ENCODE measurements around the gene OXCT1.

OXCT1 gene

DNA sequence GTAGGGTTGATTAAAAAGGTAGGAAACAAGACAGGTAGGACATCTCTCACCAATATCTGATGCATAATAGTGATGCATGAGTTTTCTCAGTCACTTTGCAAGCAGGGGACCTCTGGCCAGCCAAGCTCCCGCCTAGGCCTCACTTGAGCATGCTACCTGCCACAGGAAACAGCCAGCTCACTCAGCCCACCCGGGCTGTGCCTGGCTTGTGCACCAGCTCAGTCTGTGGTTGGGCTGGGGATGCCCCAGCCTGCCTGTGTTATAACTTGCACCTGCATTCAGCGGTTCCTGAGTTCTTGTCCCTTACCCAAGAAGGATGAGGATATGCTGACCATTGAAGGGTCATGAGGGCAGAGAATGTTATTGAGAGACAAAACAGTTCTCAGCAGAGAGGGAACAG lies 187.0 kb downstream of the OXCT1 start:
- DNase-seq: no peak
- Histone ChIP-seq H3K27me3 (ENCODE audit: control insufficient read depth in 1 of 2, insufficient read depth in 1 of 2, low read length in 2 of 2) (peaks cover 0 to 4% of the 10 kb centered on the region in 2 experiments), H3K27ac (ENCODE audit: low read length, poor library complexity, severe bottlenecking) (no peak overlapping the region), H2AFZ (ENCODE audit: low read depth, low read length) (no peak overlapping the region), H4K8ac (ENCODE audit: low read length) (no peak overlapping the region), H2AK5ac (ENCODE audit: low read length, severe bottlenecking) (no peak overlapping the region), H2BK12ac (ENCODE audit: low read length in 2 of 2) (no peak overlapping the region), H3K4me3 (ENCODE audit: insufficient read depth in 1 of 2, low read depth in 1 of 2, low read length in 2 of 2) (no peak overlapping the region), H3K4me1 (ENCODE audit: control insufficient read depth, insufficient read depth, low read depth, low read length) (no peaks in the 10 kb centered on the region), H2BK120ac (ENCODE audit: low read depth, low read length) (no peak overlapping the region), H3K23ac (ENCODE audit: low read length in 2 of 2) (no peak overlapping the region), H3K79me1 (replicated peaks; ENCODE audit: low read length, poor library complexity, severe bottlenecking) (no peaks in the 10 kb centered on the region), H3K9ac (ENCODE audit: low read length) (no peak overlapping the region), H3K4me2 (ENCODE audit: low read length, poor library complexity, severe bottlenecking) (no peak overlapping the region), H3K18ac (ENCODE audit: low read depth in 1 of 2, low read length in 2 of 2) (no peak overlapping the region), H3K36me3 (ENCODE audit: control insufficient read depth in 1 of 2, insufficient read depth in 2 of 2, low read depth in 1 of 2, low read length in 2 of 2) (no peaks in the 10 kb centered on the region), H2BK15ac (ENCODE audit: low read depth, poor library complexity, severe bottlenecking) (no peak overlapping the region), H2BK5ac (ENCODE audit: low read depth, low read length, poor library complexity, severe bottlenecking) (no peak overlapping the region), H3K9me3 (ENCODE audit: control insufficient read depth, low read length) (peaks cover 6% of the 10 kb centered on the region), H3K4ac (ENCODE audit: low read depth in 1 of 2, low read length in 2 of 2) (no peak overlapping the region), H4K91ac (ENCODE audit: low read length) (no peak overlapping the region), H3K14ac (ENCODE audit: low read length in 2 of 2) (no peak overlapping the region)
- WGBS: 64% methylated on average over 3 of the region's 3 CpGs

DNA sequence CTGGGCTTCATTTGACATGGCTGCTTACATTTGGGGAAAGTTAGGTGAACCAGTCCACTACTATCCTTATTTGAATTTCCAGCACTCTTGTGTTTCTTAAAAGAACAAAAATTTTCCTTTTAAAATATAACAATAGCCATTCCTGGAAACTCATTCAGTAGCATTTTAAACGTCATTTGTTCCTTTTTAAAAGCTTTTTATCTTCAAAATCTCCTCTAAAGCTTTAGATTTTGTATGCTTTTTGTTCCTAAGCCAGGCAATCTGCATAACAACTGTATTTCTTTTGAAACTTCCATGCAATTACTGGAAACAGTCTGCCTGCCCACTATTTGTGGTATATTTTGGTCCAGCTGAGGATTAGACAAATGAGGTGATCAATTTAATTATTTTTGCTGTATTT lies 187.6 kb downstream of the OXCT1 start:
- no peak overlapping the region for H3K9ac ChIP-seq (ENCODE audit: low read length)
- no peak overlapping the region for H2BK15ac ChIP-seq (ENCODE audit: low read depth, poor library complexity, severe bottlenecking)
- H3K27ac ChIP-seq (ENCODE audit: low read length, poor library complexity, severe bottlenecking): no peak overlapping the region
- H3K4me2 ChIP-seq (ENCODE audit: low read length, poor library complexity, severe bottlenecking): no peak overlapping the region
- no peak overlapping the region for H2BK120ac ChIP-seq (ENCODE audit: low read depth, low read length)
- 22% methylated on average over 1 of the region's 1 CpG for WGBS
- H4K91ac ChIP-seq (ENCODE audit: low read length): no peak overlapping the region
- H2BK5ac ChIP-seq (ENCODE audit: low read depth, low read length, poor library complexity, severe bottlenecking): no peak overlapping the region
- H3K9me3 ChIP-seq (ENCODE audit: control insufficient read depth, low read length): peaks cover 6% of the 10 kb centered on the region
- H4K8ac ChIP-seq (ENCODE audit: low read length): no peak overlapping the region
- H3K79me1 ChIP-seq (replicated peaks; ENCODE audit: low read length, poor library complexity, severe bottlenecking): no peaks in the 10 kb centered on the region
- DNase-seq: no peak
- no peak overlapping the region for H3K14ac ChIP-seq (ENCODE audit: low read length in 2 of 2)
- no peak overlapping the region for H2BK12ac ChIP-seq (ENCODE audit: low read length in 2 of 2)
- no peak overlapping the region for H2AK5ac ChIP-seq (ENCODE audit: low read length, severe bottlenecking)
- H3K4me1 ChIP-seq (ENCODE audit: control insufficient read depth, insufficient read depth, low read depth, low read length): no peaks in the 10 kb centered on the region
- H3K36me3 ChIP-seq (ENCODE audit: control insufficient read depth in 1 of 2, insufficient read depth in 2 of 2, low read depth in 1 of 2, low read length in 2 of 2): no peaks in the 10 kb centered on the region
- H3K23ac ChIP-seq (ENCODE audit: low read length in 2 of 2): no peak overlapping the region
- H2AFZ ChIP-seq (ENCODE audit: low read depth, low read length): no peak overlapping the region
- no peak overlapping the region for H3K4ac ChIP-seq (ENCODE audit: low read depth in 1 of 2, low read length in 2 of 2)
- no peak overlapping the region for H3K4me3 ChIP-seq (ENCODE audit: insufficient read depth in 1 of 2, low read depth in 1 of 2, low read length in 2 of 2)
- no peaks in the 10 kb centered on the region for H3K27me3 ChIP-seq (ENCODE audit: control insufficient read depth in 1 of 2, insufficient read depth in 1 of 2, low read length in 2 of 2)
- no peak overlapping the region for H3K18ac ChIP-seq (ENCODE audit: low read depth in 1 of 2, low read length in 2 of 2)

DNA sequence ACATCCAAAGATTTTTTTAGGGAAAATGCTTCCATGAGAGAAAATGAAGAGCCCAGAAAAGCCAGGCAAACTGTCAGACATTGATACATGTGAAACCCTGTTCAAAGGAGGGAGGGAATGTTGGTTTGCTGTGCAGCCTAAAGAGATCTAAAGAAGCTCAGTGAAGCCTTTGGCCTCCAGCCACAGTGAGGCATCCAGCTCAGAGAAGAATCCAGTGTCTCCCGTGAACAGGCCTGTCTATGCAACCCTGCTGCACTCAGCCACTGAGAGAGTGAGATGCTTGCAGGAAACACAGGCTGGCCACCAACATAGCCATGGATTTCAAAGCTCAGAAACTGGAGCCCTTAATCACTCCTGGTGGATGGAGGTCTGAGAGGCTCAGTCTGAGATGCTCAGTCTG lies 188.4 kb downstream of the OXCT1 start:
- H3K4me2 ChIP-seq (ENCODE audit: low read length, poor library complexity, severe bottlenecking): no peak overlapping the region
- no peak overlapping the region for H3K18ac ChIP-seq (ENCODE audit: low read depth in 1 of 2, low read length in 2 of 2)
- H2AK5ac ChIP-seq (ENCODE audit: low read length, severe bottlenecking): no peak overlapping the region
- no peak overlapping the region for H3K9ac ChIP-seq (ENCODE audit: low read length)
- no peak for DNase-seq
- no peak overlapping the region for H3K4ac ChIP-seq (ENCODE audit: low read depth in 1 of 2, low read length in 2 of 2)
- peaks cover 6% of the 10 kb centered on the region for H3K9me3 ChIP-seq (ENCODE audit: control insufficient read depth, low read length)
- no peak overlapping the region for H2BK12ac ChIP-seq (ENCODE audit: low read length in 2 of 2)
- H4K91ac ChIP-seq (ENCODE audit: low read length): no peak overlapping the region
- H3K23ac ChIP-seq (ENCODE audit: low read length in 2 of 2): no peak overlapping the region
- no peak overlapping the region for H4K8ac ChIP-seq (ENCODE audit: low read length)
- no peak overlapping the region for H3K4me3 ChIP-seq (ENCODE audit: insufficient read depth in 1 of 2, low read depth in 1 of 2, low read length in 2 of 2)
- no peaks in the 10 kb centered on the region for H3K36me3 ChIP-seq (ENCODE audit: control insufficient read depth in 1 of 2, insufficient read depth in 2 of 2, low read depth in 1 of 2, low read length in 2 of 2)
- H2BK5ac ChIP-seq (ENCODE audit: low read depth, low read length, poor library complexity, severe bottlenecking): no peak overlapping the region
- no peak overlapping the region for H3K27ac ChIP-seq (ENCODE audit: low read length, poor library complexity, severe bottlenecking)
- WGBS: 88% methylated on average over 1 of the region's 1 CpG
- H3K27me3 ChIP-seq (ENCODE audit: control insufficient read depth in 1 of 2, insufficient read depth in 1 of 2, low read length in 2 of 2): no peaks in the 10 kb centered on the region
- no peak overlapping the region for H2BK15ac ChIP-seq (ENCODE audit: low read depth, poor library complexity, severe bottlenecking)
- no peak overlapping the region for H2BK120ac ChIP-seq (ENCODE audit: low read depth, low read length)
- no peaks in the 10 kb centered on the region for H3K4me1 ChIP-seq (ENCODE audit: control insufficient read depth, insufficient read depth, low read depth, low read length)
- no peaks in the 10 kb centered on the region for H3K79me1 ChIP-seq (replicated peaks; ENCODE audit: low read length, poor library complexity, severe bottlenecking)
- no peak overlapping the region for H2AFZ ChIP-seq (ENCODE audit: low read depth, low read length)
- no peak overlapping the region for H3K14ac ChIP-seq (ENCODE audit: low read length in 2 of 2)

All from mesenchymal stem cell (in vitro differentiated cells and primary cell).